Endometrial microvascular endothelial cells (primary cell): ENCODE results near the gene ARL10. TPM values are rescaled to one million over a fixed set of nuclear protein-coding genes. Genes with fewer than 3 reads are reported as not detected.

Source experiments
- in situ Hi-C: cut with HindIII; loops from 2 replicates; pipeline ENCODE4 v1.10.0; 2017; ENCODE audit warnings: low sequenced_read_pairs, low pct_unique_long_range_greater_than_20kb; ENCODE audit errors: inconsistent ontology term
- total RNA-seq: library from RNA; depleted of rRNA; stranded (reverse); fragments of >200 nt; gene quantifications from one replicate; pipeline ENCODE4 v1.2.3, GENCODE V29; 2015; ENCODE audit errors: inconsistent ontology term

ARL10 gene
- total RNA-seq, 1 donor from 2014 or later = 6.3 TPM

GRCh38 chr5:176360894-176361436 is 4.3 kb upstream of the ARL10 start:
- in situ Hi-C loops = no loop called here

- in situ Hi-C loops = no loop called here
These were observed 3.7 kb upstream of the ARL10 start, which contains the start of gene KIAA1191 for GRCh38 chr5:176361437-176362232. Gene KIAA1191 (minus strand): TSS chr5:176361764. CDS start chr5:176359508, 2,256 bp downstream.

GRCh38 chr5:176362233-176362490 is 3.1 kb upstream of the ARL10 start:
- in situ Hi-C loops = no loop called here

- in situ Hi-C loops = no loop called here
These were observed 429 bp upstream of the ARL10 start for GRCh38 chr5:176364765-176365350.

- in situ Hi-C loops = no loop called here
These were observed 1.1 kb downstream of the ARL10 start for GRCh38 chr5:176366232-176366894.

GRCh38 chr5:176368726-176369125 is 3.4 kb downstream of the ARL10 start:
- in situ Hi-C loops = no loop called here

- in situ Hi-C loops = no loop called here
These were observed 4.8 kb downstream of the ARL10 start for GRCh38 chr5:176369934-176370711.

GRCh38 chr5:176371621-176372539 is 6.6 kb downstream of the ARL10 start:
- in situ Hi-C loops = no loop called here

- in situ Hi-C loops = no loop called here
These were observed 8.0 kb downstream of the ARL10 start for GRCh38 chr5:176373100-176373818.

- in situ Hi-C loops = no loop called here
These were observed 14.6 kb downstream of the ARL10 start for GRCh38 chr5:176379881-176380280.

- in situ Hi-C loops = no loop called here
These were observed 16.1 kb downstream of the ARL10 start for GRCh38 chr5:176381423-176381822.

GRCh38 chr5:176381979-176382378 is 16.7 kb downstream of the ARL10 start:
- in situ Hi-C loops = no loop called here

GRCh38 chr5:176382721-176383120 is 17.4 kb downstream of the ARL10 start:
- in situ Hi-C loops = no loop called here

GRCh38 chr5:176383248-176383905 is 18.1 kb downstream of the ARL10 start:
- in situ Hi-C loops = no loop called here

GRCh38 chr5:176383961-176384360 is 18.7 kb downstream of the ARL10 start:
- in situ Hi-C loops = no loop called here

GRCh38 chr5:176384366-176384930 is 19.2 kb downstream of the ARL10 start:
- in situ Hi-C loops = no loop called here

GRCh38 chr5:176384991-176385390 is 19.7 kb downstream of the ARL10 start:
- in situ Hi-C loops = no loop called here
